ENCODE results near the gene TMEM147.

Gene TMEM147

DNA sequence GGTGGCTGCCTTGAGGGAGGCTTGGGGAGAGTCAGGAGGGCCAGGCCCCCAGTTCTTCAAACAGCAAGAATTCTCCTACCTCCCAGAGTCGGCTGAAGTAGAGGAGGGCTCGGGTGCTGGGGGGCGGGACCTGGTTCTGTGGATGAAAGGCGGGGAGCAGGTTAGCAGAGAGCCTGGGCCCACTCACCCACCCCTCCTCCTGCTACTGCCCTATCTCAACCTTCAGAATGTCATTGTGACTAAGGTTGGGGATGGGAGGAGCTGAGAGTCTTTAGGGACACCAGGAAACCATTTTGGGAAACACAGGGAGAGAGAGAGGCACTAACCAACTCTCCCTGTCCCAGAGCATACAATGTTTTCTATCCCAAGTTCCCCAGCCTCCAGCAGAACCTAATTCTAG is 42.7 kb upstream of the TMEM147 start:
- Histone ChIP-seq H3K36me3 (ENCODE audit: insufficient read depth, low read length) (no peaks in the 10 kb centered on the region), H3K27ac (ENCODE audit: low read depth, low read length, poor library complexity, severe bottlenecking) (no peak overlapping the region)

DNA sequence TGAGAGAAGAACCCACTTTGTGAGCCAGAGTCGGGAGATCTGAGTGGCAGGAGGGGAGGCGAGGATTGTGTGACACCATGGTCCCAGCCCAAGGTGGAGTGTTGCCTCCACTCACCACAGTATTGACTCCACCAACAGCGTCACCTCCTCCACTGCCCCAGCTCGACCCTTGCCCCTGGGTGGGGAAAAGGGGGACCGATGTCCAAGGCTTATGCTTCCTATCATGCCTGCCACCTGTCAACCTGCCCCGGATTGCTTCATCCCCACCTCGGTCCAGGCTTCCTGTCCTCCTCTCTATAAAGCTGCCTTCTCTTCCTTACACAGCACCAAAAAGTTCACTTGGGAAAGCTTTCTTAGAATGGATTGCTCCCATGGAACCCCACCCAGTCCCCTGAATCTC is 39.4 kb upstream of the TMEM147 start:
- no peak overlapping the region for H2AFZ ChIP-seq (ENCODE audit: low read length)
- no peaks in the 10 kb centered on the region for H3F3A ChIP-seq (ENCODE audit: insufficient read depth, low read length)
- no peaks in the 10 kb centered on the region for H3K9me2 ChIP-seq (ENCODE audit: low read depth, low read length)
- H3K4me1 ChIP-seq (ENCODE audit: insufficient read depth, low read length, severe bottlenecking), result no peaks in the 10 kb centered on the region
- peaks cover 7% of the 10 kb centered on the region; the same call in 1 of the 2 replicates for H3K27me3 ChIP-seq (ENCODE audit: insufficient read depth, low read length)
- no peaks in the 10 kb centered on the region for H3K9me3 ChIP-seq (ENCODE audit: low read length)
- H3K4me2 ChIP-seq (ENCODE audit: low read length), result no peak overlapping the region
- H3K27ac ChIP-seq (ENCODE audit: low read depth, low read length, poor library complexity, severe bottlenecking), result no peak overlapping the region
- H3K36me3 ChIP-seq (ENCODE audit: insufficient read depth, low read length), result no peaks in the 10 kb centered on the region
- H3K9ac ChIP-seq (ENCODE audit: low read length), result no peak overlapping the region
- H4K20me1 ChIP-seq (ENCODE audit: insufficient read depth, low read length), result no peaks in the 10 kb centered on the region
- H3K4me3 ChIP-seq (ENCODE audit: low read depth, low read length, poor library complexity, severe bottlenecking), result no peak overlapping the region
- no peak for TF ChIP-seq EZH2 (IDR thresholded peaks at IDR 0.05; ENCODE audit: borderline replicate concordance, low read length)
- TF ChIP-seq, protein P1, sequence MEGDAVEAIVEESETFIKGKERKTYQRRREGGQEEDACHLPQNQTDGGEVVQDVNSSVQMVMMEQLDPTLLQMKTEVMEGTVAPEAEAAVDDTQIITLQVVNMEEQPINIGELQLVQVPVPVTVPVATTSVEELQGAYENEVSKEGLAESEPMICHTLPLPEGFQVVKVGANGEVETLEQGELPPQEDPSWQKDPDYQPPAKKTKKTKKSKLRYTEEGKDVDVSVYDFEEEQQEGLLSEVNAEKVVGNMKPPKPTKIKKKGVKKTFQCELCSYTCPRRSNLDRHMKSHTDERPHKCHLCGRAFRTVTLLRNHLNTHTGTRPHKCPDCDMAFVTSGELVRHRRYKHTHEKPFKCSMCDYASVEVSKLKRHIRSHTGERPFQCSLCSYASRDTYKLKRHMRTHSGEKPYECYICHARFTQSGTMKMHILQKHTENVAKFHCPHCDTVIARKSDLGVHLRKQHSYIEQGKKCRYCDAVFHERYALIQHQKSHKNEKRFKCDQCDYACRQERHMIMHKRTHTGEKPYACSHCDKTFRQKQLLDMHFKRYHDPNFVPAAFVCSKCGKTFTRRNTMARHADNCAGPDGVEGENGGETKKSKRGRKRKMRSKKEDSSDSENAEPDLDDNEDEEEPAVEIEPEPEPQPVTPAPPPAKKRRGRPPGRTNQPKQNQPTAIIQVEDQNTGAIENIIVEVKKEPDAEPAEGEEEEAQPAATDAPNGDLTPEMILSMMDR (IDR thresholded peaks at IDR 0.05; ENCODE audit: low read length), result no peak
- H3K79me2 ChIP-seq (ENCODE audit: insufficient read depth, low read length), result no peaks in the 10 kb centered on the region

More for the DNA sequence above, 42.7 kb upstream of the TMEM147 start:
- no peak overlapping the region for H2AFZ ChIP-seq (ENCODE audit: low read length)
- H3K9ac ChIP-seq (ENCODE audit: low read length), result no peak overlapping the region
- H3K79me2 ChIP-seq (ENCODE audit: insufficient read depth, low read length), result no peaks in the 10 kb centered on the region
- H3K4me2 ChIP-seq (ENCODE audit: low read length), result no peak overlapping the region
- no peaks in the 10 kb centered on the region for H3K4me1 ChIP-seq (ENCODE audit: insufficient read depth, low read length, severe bottlenecking)
- H3F3A ChIP-seq (ENCODE audit: insufficient read depth, low read length), result no peaks in the 10 kb centered on the region
- TF ChIP-seq EZH2 (IDR thresholded peaks at IDR 0.05; ENCODE audit: borderline replicate concordance, low read length), result no peak
- TF ChIP-seq, protein P1 (IDR thresholded peaks at IDR 0.05; ENCODE audit: low read length), result no peak
- no peak overlapping the region for H3K4me3 ChIP-seq (ENCODE audit: low read depth, low read length, poor library complexity, severe bottlenecking)
- peaks cover 7% of the 10 kb centered on the region; the same call in 1 of the 2 replicates for H3K27me3 ChIP-seq (ENCODE audit: insufficient read depth, low read length)
- H3K9me3 ChIP-seq (ENCODE audit: low read length), result no peaks in the 10 kb centered on the region
- H3K9me2 ChIP-seq (ENCODE audit: low read depth, low read length), result no peaks in the 10 kb centered on the region
- no peaks in the 10 kb centered on the region for H4K20me1 ChIP-seq (ENCODE audit: insufficient read depth, low read length)

DNA sequence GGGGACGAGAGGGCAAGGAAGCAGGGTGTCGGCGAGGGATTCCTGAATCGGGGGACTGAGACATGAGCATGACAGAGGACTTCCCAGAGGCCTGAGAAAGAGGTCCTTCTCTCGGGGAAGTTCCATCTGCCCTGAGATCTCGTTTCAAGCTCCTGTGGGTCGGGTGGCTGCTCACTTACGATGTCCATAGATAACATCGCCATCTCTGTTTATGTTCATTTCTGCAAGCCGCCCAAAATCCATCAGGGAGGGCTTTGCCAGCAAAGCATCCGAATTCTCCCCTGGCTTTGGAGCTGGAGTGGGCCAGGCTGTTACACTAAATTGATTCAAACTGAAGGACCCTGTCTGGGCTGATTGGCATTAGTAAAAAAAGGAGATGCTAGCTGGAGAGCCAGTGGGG is 37.9 kb upstream of the TMEM147 start:
- no peaks in the 10 kb centered on the region for H3K36me3 ChIP-seq (ENCODE audit: insufficient read depth, low read length)
- no peak overlapping the region for H2AFZ ChIP-seq (ENCODE audit: low read length)
- H3K9me3 ChIP-seq (ENCODE audit: low read length), result no peaks in the 10 kb centered on the region
- H3F3A ChIP-seq (ENCODE audit: insufficient read depth, low read length), result no peaks in the 10 kb centered on the region
- no peak overlapping the region for H3K4me2 ChIP-seq (ENCODE audit: low read length)
- no peaks in the 10 kb centered on the region for H3K79me2 ChIP-seq (ENCODE audit: insufficient read depth, low read length)
- no peaks in the 10 kb centered on the region for H4K20me1 ChIP-seq (ENCODE audit: insufficient read depth, low read length)
- no peaks in the 10 kb centered on the region for H3K9me2 ChIP-seq (ENCODE audit: low read depth, low read length)
- TF ChIP-seq EZH2 (IDR thresholded peaks at IDR 0.05; ENCODE audit: borderline replicate concordance, low read length), result no peak
- TF ChIP-seq, protein P1 (IDR thresholded peaks at IDR 0.05; ENCODE audit: low read length), result no peak
- H3K27ac ChIP-seq (ENCODE audit: low read depth, low read length, poor library complexity, severe bottlenecking), result no peak overlapping the region
- no peak overlapping the region for H3K4me3 ChIP-seq (ENCODE audit: low read depth, low read length, poor library complexity, severe bottlenecking)
- H3K9ac ChIP-seq (ENCODE audit: low read length), result no peak overlapping the region
- peaks cover 7% of the 10 kb centered on the region; the same call in 1 of the 2 replicates for H3K27me3 ChIP-seq (ENCODE audit: insufficient read depth, low read length)
- H3K4me1 ChIP-seq (ENCODE audit: insufficient read depth, low read length, severe bottlenecking), result no peaks in the 10 kb centered on the region

All from OCI-LY1 (cell line).